GM21723 (cell line): ENCODE data around the gene HMGA1.
"Not testable (repeated sequence)": the region's sequence is repeated elsewhere in the genome, so short reads cannot be mapped to it uniquely, and the experiment has no call there.

ENCODE experiments used
- ATAC-seq: cut with Tn5 transposase; IDR thresholded peaks from one replicate; pipeline ENCODE4 v1.9.1; 2021; ENCODE audit warnings: mild to moderate bottlenecking, moderate library complexity; ENCODE audit not compliant: unreplicated experiment

Gene HMGA1

DNA sequence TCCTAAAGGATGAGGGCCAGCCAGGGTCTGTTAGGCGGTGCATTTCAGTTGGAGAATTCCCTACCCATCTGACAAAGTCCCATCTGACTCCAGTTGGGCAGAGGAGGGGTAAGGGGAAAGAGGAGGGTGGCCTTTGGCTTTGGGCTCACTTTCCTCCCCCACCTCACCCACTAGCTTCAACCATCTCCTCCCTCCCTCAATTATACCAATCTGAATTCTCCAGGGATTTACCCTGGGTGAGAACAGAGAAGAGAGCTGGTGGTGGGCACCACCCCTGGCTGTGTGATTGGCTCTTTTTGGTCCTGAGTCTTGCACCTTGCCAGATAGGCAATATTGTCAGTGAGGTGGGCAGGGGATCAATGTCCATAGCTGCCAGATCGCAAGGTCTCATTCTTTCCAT is 3.2 kb downstream of the HMGA1 start:
- no peak for ATAC-seq

DNA sequence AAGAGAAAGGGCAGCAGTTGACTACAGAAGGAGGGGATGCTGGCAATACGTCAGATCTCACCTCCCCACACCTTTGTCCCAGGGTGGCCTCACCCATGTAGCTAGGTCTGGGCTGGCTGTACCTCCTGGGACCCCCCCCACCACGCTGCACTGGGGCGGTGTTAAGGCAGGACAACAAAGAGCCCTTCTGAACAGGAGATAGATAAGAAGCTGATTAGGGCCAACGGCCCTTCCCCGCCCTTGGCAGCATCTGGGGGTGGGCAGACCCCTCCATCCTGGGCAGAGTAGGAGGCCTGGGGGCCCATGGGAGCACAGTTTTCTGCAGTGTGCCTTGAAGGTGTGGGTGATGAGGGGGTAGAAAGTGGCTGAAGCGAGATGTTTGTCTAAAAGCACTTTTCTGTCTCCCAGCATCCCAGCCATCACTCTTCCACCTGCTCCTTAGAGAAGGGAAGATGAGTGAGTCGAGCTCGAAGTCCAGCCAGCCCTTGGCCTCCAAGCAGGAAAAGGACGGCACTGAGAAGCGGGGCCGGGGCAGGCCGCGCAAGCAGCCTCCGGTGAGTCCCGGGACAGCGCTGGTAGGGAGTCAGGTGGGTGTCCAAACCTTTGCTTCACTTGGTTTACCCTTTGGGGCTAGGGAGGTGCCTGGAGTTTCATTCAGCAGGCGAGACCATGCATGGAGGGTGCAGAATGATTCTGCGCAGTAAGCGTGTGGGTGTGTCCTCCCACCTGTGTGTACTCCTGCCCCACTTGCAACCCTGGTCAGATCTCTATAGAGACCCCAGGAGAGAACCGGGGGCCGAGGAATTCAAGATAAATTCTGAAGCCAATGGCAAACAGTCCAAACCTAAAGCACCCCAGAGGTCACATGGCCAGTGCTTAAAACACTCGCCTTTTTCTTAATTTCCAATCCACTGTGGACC is 3.9 kb downstream of the HMGA1 start:
- ATAC-seq: no peak

DNA sequence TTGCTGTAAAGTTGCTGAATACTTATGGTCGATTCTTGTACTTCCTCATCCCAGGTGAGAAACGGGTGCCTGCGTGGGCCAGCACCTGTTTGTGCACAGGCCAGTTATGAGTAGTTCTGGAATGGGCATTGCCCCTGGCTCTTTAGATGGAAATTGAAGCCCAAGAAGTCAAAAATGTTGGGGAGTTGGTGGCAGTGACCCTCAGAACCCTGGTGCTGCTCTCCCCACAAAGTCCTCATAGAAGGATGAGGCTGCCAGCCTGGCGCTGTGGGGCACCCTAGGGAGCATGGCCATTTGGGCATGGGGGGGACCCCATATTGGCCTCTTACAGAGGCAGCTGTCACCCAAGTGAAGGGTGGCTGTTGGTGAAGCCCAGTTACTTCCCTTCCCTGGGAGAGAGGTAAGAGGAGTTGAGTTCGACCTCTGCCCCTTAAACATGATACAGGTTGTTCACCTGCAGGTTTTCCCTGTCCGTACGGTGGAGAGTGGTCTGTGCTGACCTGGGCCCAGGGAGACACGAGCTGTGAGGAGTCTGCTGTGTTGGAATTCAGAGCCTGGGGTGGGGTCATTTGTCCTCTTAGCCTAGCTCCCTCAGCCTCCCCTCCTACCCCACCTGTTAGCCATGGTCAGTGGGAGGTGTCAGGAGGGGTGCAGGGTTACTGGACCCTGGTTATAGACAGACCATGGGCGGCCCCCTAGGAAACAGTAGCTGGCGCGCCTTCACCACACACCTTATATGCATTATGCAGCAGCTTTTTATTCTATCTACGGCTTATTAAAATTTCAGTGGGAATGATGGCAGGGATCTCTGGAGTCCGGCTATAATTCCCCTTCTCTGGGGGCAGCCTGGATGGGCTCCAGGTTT is 4.9 kb downstream of the HMGA1 start:
- no peak for ATAC-seq

DNA sequence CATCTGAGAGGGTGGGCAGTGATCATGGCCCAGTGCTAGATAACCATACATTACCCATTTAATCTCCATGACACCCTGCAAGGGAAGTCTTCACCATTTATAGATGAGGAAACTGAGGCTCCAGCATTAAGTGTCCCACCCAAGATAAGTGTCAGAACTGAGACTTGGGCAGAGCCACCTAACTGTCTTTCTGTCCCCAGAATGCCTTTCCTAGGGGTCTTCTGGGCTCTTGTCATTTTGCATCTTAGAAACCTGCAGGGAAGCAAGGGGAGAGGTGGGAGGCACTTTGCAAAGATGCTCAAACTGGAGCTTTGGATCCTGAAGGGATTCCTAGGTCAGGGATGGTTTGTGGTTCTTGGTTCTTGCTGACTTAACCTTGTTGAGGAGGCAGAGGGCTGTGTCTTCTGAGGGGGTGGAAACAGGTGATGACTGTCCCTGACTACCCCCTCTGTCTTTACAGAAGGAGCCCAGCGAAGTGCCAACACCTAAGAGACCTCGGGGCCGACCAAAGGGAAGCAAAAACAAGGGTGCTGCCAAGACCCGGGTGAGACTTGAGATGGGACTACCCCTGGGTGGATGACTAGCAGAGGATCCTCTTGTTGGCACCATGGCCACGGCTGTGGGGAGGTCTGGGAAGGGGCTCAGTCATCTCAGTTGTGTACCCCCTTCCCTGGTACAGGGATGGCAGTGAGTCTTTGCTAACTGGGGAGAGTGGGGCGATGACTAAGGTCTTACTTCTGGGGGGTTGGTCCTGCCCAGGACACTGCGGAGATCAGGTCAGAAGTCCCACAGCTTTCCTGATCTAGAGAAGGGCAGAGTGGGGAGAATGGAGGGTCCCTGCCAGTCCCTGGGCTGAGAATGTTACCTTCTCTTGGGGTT is 5.8 kb downstream of the HMGA1 start:
- no peak for ATAC-seq

DNA sequence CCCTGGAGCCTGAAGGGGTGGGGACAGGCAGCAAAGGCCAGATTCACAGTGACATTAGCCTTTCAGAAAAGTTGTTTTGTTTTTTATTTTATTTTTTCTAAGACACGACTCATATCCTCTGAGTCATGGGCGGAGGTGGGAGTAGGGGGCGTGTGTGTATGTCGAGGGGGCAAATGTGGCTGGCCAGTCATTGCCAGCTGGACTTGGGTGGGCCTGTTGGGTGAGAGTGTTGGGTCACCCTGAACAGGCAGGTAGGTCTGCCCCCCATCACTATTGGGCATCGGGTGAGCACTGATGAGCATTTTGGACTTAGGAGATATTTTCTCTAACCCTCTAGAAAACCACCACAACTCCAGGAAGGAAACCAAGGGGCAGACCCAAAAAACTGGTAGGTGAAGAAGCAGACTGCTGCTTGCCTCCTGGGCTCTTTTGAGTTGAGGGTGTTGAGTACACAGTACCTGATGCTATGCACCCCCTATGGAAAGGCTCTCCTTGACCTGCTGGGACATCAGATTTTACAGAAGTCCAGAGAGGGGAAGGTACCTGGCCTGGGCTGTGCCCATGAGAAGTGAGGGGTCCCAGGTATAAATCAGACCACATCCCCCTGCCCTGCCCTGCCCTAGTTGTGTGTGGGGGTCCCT is 6.6 kb downstream of the HMGA1 start:
- no peak for ATAC-seq

DNA sequence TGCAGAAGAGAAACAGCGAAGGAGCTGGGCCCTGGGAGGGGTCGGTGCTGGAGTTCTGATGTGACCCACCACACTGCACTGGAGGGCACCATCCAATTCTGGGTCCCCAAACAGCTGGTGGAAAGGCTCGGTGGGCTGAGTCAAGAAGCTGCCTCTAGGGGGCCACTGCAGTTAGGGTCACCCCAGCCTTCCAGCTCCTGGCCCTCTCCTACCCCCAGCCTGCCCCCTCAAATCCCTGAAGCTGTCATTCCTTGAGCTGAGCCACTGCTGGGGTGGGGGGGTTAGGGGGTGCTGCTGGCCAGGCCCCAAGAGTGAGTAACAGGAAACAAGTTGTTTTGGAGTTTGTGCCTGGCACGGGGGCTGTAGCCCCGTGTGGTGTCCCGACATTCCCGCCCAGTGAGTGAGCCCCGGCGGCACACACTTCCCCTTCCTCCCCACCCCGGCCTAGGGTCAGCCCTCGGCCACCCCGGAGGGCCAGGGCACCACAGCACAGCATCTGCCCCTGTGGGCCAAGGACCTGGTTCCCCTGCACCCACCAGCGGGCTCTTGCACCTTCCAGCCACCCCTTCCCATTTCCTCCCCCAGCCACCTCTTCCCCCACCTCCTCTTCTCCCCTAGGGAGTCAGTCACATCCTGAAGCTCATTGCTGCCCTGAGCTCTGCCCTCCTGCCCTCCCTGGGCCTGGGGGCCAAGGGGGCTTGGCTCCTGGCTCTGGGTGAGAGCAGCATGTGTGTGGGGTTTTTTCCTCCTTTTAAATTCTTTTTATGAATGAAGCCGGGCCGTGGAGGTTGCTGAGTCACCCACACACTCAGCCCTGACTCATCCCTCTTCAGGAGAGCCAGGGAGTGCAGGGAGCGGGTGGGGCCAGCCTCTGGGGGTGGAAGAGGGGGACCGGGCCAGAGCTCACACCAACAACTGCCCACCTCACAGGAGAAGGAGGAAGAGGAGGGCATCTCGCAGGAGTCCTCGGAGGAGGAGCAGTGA is 7.5 kb downstream of the HMGA1 start:
- no peak for ATAC-seq

DNA sequence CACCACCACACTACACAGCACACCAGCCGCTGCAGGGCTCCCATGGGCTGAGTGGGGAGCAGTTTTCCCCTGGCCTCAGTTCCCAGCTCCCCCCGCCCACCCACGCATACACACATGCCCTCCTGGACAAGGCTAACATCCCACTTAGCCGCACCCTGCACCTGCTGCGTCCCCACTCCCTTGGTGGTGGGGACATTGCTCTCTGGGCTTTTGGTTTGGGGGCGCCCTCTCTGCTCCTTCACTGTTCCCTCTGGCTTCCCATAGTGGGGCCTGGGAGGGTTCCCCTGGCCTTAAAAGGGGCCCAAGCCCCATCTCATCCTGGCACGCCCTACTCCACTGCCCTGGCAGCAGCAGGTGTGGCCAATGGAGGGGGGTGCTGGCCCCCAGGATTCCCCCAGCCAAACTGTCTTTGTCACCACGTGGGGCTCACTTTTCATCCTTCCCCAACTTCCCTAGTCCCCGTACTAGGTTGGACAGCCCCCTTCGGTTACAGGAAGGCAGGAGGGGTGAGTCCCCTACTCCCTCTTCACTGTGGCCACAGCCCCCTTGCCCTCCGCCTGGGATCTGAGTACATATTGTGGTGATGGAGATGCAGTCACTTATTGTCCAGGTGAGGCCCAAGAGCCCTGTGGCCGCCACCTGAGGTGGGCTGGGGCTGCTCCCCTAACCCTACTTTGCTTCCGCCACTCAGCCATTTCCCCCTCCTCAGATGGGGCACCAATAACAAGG is 8.5 kb downstream of the HMGA1 start:
- not testable (repeated sequence) for ATAC-seq

DNA sequence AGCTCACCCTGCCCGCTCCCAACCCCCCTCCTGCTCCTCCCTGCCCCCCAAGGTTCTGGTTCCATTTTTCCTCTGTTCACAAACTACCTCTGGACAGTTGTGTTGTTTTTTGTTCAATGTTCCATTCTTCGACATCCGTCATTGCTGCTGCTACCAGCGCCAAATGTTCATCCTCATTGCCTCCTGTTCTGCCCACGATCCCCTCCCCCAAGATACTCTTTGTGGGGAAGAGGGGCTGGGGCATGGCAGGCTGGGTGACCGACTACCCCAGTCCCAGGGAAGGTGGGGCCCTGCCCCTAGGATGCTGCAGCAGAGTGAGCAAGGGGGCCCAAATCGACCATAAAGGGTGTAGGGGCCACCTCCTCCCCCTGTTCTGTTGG is 9.1 kb downstream of the HMGA1 start:
- ATAC-seq: not testable (repeated sequence)

DNA sequence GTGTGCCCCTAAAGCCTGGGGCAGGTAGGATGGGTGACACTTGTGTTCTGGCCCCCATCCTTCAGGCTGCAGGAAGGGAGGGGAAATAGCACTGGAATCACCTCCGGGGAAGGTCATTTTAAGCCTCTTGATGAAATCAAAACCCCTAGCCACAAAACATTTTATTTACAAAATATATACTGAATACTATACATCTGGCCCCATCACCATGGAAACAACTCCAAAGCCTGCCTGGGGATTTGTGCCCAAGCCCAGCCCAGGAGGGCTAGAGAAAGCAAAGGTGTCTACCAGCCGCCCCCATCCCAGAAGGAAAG is 9.5 kb downstream of the HMGA1 start:
- ATAC-seq: no peak

DNA sequence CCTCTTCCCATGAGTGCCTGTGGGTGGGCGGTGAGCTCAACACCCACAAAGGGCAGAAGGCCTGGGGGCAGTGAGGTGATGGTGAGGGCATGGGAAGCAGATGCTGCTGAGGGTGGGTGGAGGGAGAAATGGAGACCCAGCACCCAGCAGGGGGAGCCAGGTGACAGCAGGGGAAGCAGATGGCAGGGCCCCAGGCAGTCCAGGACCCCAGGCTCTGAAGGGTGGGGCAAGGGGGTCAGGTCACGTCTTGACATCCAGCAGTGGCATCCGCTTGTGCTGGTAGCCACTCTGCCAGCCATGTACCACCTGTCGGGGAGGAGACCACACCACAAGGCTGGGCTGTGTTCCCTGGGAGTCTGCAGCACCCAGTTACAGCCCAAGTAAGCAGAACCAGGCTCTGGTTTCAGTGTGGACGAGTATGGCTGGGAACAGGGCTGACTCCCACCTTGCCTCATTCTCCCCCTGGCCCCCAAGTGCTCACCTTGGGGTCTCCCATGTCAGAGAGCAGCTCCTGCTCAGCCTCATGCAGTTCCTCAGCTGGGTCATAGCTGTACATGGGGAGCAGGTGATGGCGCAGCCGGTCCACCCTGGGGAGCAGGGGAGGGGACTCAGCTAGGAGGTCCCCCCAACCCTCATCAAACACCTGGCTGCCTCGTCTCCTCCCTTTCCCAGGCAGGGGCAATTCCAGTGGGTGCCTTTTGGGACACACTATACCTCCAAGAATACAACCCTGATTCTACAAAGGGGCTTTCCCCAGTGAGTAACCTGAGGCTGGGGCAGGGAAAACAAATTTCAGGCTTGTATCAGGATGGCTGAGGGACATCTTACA is 10.1 kb downstream of the HMGA1 start:
- ATAC-seq: no peak

DNA sequence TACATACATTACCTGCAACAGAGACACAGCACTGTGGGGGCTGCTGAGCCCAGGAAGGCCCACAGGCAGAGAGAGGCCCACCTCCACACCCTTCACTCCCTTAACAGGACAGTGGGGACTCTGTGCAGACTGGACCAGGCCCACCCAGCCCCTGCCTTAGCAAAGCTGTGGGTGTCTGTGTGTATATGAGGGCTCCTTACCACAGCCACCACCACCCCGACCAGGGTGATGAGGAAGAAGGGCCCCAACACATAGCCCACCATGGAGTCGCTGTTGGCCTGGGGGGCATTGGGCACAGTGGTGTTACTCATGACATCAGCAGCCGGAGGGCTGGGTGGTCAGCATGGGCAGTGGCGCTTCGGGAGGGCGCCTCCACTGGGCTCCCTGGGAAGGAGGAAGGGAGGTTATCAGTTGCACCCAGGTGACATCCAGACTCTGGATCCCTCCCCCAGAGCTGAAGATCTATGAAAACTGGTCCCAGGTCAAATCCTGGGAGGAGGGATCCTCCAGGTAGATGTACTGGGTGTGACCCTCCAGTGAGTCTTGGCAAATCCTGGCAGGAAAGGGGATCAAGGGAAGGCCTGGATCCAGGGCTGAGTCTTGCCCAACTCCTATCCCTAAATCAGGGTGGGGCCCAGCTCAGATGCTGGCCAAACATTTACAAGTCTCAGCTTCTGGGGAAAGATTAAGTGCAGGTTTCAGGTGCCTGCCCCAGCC is 11.0 kb downstream of the HMGA1 start:
- ATAC-seq: no peak

DNA sequence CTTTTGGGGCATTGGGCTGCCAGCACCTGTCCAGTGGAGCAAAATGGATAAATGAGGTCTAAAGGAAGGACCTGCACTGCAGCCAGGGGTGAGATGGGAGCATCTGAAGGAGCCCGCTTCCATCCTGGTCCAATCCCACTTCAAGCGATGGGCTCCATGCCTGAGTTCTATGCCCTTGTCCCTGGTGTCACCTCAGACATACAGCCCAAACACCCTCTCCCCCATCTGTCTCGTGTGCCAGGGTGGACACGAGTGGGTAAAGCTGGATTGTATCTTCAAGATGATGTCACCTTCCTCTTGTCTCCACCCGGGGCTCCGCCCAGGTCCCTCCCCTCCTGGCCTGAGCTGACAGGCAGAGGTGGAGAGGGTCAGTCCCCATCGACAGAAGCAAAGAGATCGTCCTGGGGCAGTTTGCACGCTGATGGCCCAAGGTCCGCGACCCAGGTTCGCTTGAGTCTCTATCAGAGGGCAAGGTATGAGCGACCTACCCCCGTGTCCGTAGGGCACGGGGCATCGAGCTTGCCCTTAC is 11.6 kb downstream of the HMGA1 start:
- ATAC-seq: peak; percentile 29

DNA sequence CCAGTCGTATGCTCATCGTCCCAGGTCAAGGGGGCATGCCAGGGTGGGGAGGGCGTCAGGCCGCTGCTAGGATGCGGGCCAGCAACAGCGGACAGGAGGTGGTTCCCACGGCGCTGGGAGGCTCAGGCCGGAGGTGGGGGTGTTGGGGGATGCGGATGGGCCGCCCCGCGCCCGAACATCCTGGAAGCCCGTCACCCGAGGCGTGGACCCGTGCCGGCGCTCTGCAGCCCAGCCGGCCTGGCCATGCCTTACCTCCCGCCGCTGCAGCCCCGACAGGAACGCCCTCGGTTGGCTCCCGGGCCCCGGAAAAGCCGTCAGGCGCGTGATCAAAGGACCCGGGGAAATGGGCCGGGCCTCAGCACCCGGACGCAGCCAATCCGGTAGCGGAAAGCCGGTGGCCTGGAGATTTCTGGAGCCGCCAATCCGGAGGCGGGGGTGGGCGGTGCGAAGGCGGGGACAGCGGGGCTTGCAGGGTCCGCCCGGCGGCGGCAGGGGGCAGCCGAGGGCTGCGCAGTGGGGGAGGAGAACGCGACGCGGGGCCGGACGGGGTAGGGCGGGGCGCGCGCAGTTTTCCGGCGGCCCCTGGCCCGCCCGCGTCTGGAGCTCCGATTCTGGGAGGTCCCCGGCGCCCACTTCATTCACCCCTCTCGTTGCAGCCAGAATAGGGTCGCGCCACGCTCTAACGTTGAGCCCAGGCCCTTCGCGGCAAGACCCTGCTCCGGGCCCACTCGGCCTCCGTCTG is 12.2 kb downstream of the HMGA1 start, which contains the start of gene SMIM29:
SMIM29 (minus strand) TSS at position 280 of the 742 bp plus-strand sequence. CDS start 1,215 bp downstream, outside the sequence.
- peak; percentile 73 for ATAC-seq

DNA sequence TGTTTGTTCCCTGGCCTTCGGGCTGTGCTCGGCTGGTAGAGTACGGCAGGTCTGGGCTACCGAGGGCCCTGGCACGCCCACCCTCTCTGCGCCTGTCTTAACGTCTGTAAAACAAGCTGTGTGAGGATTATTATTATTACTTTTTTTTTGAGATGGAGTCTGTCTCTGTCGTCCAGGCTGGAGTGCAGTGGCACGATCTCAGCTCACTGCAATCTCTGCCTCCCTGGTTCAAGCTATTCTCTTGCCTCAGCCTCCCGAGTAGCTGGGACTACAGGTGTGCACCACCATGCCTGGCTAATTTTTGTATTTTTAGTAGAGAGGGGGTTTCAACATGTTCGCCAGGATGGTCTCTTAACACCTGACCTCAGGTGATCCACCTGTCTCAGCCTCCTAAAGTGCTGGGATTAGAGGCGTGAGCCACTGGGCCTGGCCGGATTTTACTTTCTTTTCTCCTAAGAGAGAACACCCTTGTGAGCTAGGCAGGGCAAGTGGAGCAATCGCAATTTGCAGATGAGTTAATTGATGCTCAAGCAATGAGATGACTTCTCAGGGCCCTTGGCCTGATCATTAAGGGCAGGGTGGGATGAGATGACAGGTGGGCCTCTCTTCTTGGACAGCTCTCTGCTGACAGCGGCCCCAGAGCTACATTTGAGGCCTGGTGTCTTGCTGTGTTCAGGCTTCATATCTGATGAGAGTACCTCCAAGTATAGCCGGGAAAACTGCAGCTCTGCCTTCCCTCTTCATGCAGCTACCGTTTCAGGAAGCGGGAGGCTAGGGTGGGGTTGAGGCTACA is 13.0 kb downstream of the HMGA1 start:
- peak; percentile 25 for ATAC-seq

DNA sequence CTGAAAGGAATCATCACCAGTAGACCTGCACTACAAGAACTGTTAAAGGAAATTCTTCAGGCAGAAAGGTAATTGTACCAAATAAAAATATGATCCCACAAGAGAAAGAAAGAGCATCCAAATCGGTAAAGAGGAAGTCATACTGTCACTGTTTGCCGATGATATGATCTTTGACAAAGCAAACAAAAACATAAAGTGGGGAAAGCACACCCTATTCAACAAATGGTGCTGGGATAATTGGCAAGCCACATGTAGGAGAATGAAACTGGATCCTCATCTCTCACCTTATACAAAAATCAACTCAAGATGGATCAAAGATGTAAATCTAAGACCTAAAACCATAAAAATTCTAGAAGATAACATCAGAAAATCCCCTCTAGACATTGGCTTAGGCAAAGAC is 15.7 kb downstream of the HMGA1 start:
- ATAC-seq: not testable (repeated sequence)
